HuH-7 (cell line): ENCODE data around the gene MBTPS1.

ENCODE experiments used
- DNase-seq: peaks from one replicate; pipeline ENCODE4 v3.0.0; 2011; ENCODE audit warnings: low spot score

The MBTPS1 gene

DNA sequence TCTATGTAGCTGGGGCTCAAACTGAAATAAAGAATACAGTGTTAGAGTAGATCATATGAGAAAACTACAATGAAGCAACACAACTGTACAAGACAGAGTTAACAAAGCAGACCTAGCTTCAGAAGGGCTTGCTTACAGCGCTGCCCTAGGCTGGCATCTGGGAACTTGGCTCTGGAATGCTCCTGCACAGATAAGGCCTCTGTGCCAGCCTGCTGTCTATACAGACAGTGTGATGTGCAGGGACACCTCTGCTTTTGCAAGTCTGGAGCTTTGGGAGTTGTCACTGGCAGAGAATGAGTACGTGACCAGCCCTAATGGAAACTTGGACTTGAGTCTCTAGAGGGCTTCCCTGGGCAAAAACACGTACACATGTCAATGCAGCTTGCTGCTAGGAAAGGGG is 42.0 kb downstream of the MBTPS1 start:
- DNase-seq = no peak

DNA sequence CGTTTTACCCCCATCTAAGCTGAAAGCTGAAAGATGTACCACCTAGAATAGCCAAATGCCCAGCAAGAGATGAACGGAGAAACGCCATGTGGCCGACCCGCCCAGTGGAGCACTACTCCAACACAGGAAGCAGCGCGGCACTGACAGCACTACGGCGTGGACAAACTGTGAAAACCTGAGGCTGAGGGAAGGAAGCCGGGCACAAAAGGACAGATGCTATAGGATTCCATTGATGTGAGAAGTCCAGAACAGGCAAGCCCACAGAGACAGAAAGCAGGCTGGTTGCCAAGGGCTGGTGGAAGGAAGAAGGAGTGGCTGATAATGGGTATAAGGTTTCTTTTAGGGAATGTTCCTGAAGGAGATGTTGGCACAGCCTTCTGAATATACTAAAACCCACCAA is 44.7 kb downstream of the MBTPS1 start:
- no peak for DNase-seq

GRCh38 chr16:84071121-84071520 is 45.6 kb downstream of the MBTPS1 start:
- DNase-seq = no peak

DNA sequence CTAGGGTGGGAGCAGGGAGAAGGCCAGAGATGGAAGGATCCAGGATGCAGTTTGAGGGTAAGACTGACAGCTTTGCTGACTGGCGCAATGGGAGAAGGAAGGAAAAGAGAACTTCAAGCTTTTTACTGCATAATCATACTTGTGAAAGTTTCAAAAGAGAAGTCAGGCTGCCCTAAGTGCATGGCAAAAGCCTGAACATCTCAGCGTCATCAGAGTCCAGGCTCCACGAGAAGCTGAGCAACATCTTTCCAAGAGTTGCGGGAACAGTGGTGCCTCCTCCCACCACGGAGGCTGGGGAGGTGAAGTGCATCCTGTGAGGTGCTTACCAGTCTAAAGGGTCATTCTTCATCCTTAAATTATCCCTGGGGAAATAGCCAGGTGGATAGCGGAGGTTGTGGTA is 47.2 kb downstream of the MBTPS1 start:
- DNase-seq = no peak

DNA sequence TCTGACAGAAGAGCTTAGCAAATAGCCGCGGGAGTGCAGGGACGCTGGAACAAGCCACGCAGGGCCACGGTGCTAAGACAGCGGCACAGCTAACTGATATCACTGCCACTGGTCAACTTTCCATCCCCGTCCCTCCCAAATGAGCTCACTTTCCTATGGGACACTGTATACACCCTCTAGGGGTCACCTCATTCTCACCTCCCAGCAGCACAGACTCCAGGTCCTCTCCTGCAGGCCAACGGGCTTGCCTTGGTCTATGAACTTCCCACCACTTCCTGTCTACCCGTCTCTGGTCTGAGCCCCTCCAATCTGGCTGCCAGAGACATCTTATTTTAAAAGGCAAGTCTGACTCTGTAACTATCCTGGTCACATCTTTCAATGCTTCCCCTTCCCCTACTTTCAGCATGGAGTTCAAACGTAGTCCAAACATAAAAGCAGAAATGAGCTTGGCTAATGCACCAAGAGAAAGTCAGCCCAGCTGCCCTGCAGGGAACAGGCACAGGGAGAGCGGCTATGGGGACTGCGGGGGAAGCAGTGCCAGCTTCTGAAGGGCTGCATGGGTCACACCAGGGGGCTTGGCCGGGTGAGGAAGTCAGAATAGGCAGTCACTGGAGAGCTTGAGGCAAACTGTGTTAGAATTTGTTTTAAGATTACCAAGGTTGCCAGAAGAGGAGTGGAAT is 47.8 kb downstream of the MBTPS1 start:
- DNase-seq = no peak

DNA sequence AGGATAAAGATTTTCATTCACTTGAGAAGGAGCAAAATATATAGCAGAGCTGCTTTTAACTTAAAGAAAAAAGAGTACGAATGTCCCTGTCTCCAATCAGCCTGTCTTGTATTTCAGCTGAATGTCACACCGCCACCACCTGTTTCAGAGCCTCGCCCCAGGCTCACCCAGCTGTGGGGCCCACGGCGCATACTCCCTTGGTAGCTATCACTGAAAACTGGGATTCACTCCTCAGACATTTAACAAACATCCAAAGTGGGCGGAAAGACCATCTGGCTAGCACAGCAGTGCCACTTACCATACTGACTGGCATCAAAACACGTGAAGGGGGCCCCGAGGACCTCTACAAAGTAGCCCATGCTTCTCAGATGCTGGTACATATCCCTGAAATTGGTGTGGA is 48.7 kb downstream of the MBTPS1 start:
- DNase-seq = no peak

DNA sequence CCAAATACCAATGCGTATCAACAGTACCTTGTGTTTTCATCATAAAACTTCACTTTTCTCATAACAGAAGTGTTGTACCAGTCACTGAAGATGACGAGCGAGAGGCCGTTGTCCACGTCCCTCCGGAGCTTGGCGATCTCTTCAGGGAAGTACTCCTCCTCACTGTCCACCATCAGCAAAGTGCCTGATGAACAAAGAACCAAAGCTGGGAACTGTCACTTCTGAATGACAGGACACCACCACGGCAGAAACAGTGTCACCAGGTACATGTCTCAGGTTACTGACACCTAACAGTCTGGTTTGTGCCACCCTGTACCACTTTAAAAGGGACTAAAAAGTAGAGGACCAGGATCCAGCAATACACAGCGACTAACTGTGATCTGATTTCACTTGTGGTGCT is 49.1 kb downstream of the MBTPS1 start:
- no peak for DNase-seq

GRCh38 chr16:84065536-84066132 is 51.1 kb downstream of the MBTPS1 start:
- DNase-seq = peak; percentile 63

GRCh38 chr16:84063980-84064379 is 52.8 kb downstream of the MBTPS1 start:
- DNase-seq = no peak

DNA sequence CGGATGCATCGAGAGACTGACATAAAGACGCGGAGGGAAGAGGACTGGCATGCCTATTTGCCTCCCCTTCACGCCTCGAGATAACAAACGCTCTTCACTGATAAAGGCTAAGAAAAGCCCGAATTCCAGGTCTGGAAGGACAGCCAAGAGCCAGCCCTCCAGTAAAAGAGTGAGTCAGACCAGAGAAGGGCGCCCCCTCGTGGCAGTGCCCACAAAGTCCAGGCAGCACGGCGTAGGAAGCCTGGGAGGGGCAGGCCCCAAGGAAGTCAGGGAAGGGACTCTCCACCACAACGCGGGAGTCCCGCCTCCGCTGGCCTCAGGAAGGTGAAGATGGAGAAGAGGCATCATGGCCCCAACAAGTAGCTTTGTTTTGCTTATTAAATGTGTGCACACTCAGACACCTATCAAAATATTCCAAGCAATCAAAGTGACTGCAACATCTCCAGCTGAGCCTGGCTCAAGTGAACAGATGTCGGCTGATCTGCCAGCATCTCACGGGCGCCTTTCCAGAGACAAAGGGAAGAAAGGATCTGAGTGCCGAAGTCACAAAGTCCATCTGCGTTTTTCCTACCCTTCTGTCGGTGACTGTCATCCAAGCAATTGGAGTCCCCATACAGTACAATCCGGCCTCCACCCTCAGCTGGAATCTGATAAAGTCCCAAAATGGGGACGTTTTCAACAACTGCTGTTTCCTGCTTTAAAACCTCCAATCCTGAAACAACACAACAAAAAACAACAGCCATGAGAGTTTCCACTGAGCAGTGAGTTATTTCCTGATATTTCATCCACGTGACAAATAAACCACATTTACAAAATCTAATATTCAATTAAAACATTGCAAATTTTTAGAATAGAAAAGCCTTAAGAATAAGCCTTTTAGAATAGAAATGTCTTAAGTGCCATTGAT is 53.8 kb downstream of the MBTPS1 start:
- peak; percentile 91 for DNase-seq

DNA sequence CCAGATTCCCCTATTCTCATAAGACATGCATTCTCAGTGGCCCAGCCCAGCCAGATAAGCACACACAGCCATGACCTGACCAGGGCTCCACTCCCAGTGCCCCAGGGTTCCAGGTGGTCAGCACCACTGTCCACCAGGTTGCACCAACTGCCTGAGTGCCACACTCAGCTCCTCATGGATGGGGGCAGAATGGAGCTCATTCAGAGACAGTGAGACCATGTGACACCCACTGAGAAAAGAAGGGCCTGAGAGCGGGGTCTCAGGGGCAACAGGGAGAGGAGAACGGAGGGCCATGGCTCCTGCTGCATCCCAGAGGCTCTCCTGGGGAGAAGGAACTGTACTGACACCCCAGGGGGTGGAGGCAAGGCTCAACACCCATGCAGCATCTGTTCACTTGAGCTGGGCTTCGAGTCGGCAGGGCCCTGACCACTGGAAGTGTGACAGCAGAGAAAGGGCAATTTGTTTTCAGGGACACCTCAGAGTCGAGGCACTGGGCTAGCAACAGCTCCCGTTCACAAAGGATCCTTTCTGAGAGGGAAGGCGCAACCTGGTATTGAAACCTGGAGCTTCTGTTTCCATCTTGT is 55.4 kb downstream of the MBTPS1 start:
- no peak for DNase-seq

GRCh38 chr16:84059946-84060901 is 56.5 kb downstream of the MBTPS1 start:
- no peak for DNase-seq

DNA sequence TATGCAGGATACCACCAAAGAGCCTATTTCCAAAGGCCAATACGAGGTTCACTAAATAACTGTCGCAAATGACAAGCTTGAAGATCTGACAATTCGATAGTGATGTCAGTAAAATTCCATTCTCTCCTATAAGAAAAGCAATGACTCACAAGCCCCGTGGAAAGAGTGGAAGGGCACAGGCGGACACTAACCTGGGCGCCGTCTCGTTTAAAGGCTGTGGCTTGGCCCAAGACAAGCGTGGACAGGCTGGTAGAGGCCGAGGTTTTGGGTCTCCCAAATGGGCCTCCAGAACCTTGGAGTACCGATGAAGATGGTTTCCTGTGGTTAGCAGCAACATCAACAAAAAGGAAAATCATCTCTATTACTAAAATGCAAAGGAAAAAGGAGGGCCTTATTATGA is 57.6 kb downstream of the MBTPS1 start:
- no peak for DNase-seq

DNA sequence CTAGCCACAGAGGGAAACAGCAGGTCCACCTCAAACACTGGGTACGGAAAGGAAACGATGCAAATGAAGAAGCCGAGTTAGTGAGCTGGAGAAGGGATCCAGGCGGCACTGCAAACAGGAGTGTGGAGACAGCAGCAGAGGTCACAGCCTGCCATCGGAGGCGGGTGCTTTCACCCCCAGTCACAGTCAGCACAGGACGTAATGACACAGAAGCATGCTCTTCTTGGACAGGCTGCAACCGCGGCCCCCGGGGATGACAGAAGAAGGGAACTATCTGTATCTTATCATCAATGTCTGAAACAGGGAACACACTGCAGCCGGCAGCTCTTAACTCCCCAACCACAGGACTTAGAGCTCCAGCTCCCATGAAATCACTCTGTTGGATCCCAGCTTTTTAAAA is 58.1 kb downstream of the MBTPS1 start:
- no peak for DNase-seq

- no peak for DNase-seq
Measured at GRCh38 chr16:84058211-84058610, 58.5 kb downstream of the MBTPS1 start.

- no peak for DNase-seq
Measured at GRCh38 chr16:84056933-84057332, 59.8 kb downstream of the MBTPS1 start.

GRCh38 chr16:84055801-84056634 is 60.7 kb downstream of the MBTPS1 start:
- DNase-seq = no peak

- no peak for DNase-seq
Measured at GRCh38 chr16:84055366-84055765, 61.4 kb downstream of the MBTPS1 start.

- DNase-seq = no peak
Measured at GRCh38 chr16:84054916-84055315, 61.8 kb downstream of the MBTPS1 start.

DNA sequence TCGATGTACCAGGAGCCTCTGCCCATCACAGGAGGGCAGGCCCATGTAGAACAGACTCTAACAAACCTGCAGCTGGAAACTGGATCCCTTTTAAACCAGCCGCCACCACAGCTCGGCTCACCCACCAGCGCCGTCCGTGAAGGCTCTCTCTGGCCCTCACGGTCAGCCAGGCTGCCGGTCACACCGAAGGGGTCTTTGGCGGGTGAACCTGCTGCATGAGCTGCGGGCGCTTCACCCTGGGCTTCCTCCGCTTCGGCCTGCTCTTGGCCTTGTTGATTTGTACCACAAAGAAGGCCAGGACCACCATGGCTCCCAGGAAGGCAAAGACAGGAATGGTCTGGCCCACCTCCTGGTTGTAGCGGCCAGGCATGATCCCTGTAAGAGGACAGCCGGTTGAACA is 62.5 kb downstream of the MBTPS1 start:
- DNase-seq = no peak

GRCh38 chr16:84053237-84053636 is 63.5 kb downstream of the MBTPS1 start:
- no peak for DNase-seq
